ENCODE measurements around the gene SMIM44.

DNA sequence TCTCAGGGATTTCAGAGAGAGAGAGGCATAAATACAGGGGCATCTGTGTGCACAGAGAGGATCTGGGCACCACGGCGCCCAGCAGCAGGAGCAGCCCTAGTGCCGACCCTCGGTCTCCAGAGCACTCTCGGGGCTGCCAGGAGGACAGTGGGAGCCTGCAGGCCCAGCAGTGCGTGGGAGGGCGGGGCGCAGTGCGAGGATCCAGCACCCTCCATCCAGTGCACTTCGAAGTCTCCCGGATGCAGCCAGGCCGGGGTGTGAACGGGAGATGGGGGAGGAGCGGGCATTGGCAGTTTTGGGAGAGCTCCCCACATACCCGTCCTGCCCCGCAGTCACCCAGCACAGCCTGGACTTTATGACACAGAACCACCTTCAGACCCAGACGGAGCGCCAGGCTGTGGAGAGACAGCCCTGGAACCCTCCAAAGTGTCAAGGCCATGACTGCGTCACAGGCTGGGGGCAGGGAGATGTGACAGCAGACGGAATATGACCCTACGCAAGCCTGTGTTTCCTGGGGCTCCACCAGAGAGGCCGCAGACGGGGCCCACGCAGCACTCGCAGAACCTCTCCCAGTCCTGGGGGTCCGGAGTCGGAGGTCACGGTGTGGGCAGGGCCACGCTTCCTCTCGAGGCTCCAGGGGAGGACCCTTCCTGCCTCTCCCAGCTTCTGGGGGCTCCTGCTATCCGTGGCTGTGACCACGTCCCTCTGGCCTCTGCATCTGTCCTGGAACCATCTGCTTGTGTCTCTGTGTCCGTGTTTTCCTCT, 41.0 kb upstream of the SMIM44 start:
- TF ChIP-seq, protein P1, sequence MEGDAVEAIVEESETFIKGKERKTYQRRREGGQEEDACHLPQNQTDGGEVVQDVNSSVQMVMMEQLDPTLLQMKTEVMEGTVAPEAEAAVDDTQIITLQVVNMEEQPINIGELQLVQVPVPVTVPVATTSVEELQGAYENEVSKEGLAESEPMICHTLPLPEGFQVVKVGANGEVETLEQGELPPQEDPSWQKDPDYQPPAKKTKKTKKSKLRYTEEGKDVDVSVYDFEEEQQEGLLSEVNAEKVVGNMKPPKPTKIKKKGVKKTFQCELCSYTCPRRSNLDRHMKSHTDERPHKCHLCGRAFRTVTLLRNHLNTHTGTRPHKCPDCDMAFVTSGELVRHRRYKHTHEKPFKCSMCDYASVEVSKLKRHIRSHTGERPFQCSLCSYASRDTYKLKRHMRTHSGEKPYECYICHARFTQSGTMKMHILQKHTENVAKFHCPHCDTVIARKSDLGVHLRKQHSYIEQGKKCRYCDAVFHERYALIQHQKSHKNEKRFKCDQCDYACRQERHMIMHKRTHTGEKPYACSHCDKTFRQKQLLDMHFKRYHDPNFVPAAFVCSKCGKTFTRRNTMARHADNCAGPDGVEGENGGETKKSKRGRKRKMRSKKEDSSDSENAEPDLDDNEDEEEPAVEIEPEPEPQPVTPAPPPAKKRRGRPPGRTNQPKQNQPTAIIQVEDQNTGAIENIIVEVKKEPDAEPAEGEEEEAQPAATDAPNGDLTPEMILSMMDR (conservative IDR thresholded peaks at IDR 0.05) = no peak
- TF ChIP-seq ZFX (IDR thresholded peaks at IDR 0.05) = no peak

All from C4-2B (cell line).